HG03442 (cell line): Measurements from ENCODE around the gene TAOK1.
"Not testable (repeated sequence)": the region's sequence is repeated elsewhere in the genome, so short reads cannot be mapped to it uniquely, and the experiment has no call there.

Source experiments
- ATAC-seq: cut with Tn5 transposase; IDR thresholded peaks from one replicate; pipeline ENCODE4 v1.9.1; 2021; ENCODE audit warnings: mild to moderate bottlenecking, moderate library complexity; ENCODE audit not compliant: unreplicated experiment

The TAOK1 gene

GRCh38 chr17:29442451-29442850 is 52.3 kb downstream of the TAOK1 start:
- no peak for ATAC-seq

- ATAC-seq: no peak
These were observed 53.0 kb downstream of the TAOK1 start for GRCh38 chr17:29443041-29443739.

GRCh38 chr17:29444589-29444988 is 54.4 kb downstream of the TAOK1 start:
- ATAC-seq: no peak

GRCh38 chr17:29445844-29446243 is 55.7 kb downstream of the TAOK1 start:
- no peak for ATAC-seq

GRCh38 chr17:29449865-29450671 is 59.9 kb downstream of the TAOK1 start:
- ATAC-seq: no peak

GRCh38 chr17:29451121-29451742 is 61.1 kb downstream of the TAOK1 start:
- no peak for ATAC-seq

- ATAC-seq: no peak
These were observed 67.9 kb downstream of the TAOK1 start for GRCh38 chr17:29458066-29458465.

- no peak for ATAC-seq
These were observed 71.5 kb downstream of the TAOK1 start for GRCh38 chr17:29461483-29462206.

GRCh38 chr17:29469276-29469675 is 79.1 kb downstream of the TAOK1 start:
- no peak for ATAC-seq

GRCh38 chr17:29473437-29473836 is 83.3 kb downstream of the TAOK1 start:
- not testable (repeated sequence) for ATAC-seq

GRCh38 chr17:29474297-29474696 is 84.1 kb downstream of the TAOK1 start:
- no peak for ATAC-seq

- no peak for ATAC-seq
These were observed 85.7 kb downstream of the TAOK1 start for GRCh38 chr17:29475891-29476290.

GRCh38 chr17:29480249-29480928 is 90.2 kb downstream of the TAOK1 start:
- not testable (repeated sequence) for ATAC-seq

GRCh38 chr17:29483503-29483902 is 93.3 kb downstream of the TAOK1 start:
- ATAC-seq: no peak

GRCh38 chr17:29495011-29495410 is 104.8 kb downstream of the TAOK1 start:
- no peak for ATAC-seq

- no peak for ATAC-seq
These were observed 114.5 kb downstream of the TAOK1 start for GRCh38 chr17:29504711-29505110.

GRCh38 chr17:29505836-29506235 is 115.7 kb downstream of the TAOK1 start:
- no peak for ATAC-seq

GRCh38 chr17:29510953-29511352 is 120.8 kb downstream of the TAOK1 start:
- ATAC-seq: no peak

- ATAC-seq: no peak
These were observed 124.6 kb downstream of the TAOK1 start for GRCh38 chr17:29514792-29515191.

GRCh38 chr17:29518359-29518758 is 128.2 kb downstream of the TAOK1 start:
- ATAC-seq: no peak

- no peak for ATAC-seq
These were observed 134.5 kb downstream of the TAOK1 start for GRCh38 chr17:29524692-29525091.
